HCT116 (cell line): ENCODE measurements around the gene PHOSPHO2. TPM values are rescaled to one million over a fixed set of nuclear protein-coding genes. Genes with fewer than 3 reads are reported as not detected.

Experiments used
- ATAC-seq: fragments of 200-7000 bp; cut with Tn5 transposase; 2 replicates; pipeline ENCODE4 v1.9.1; 2020; ENCODE audit warnings: mild to moderate bottlenecking, moderate library complexity
- BruUV-seq: library from RNA; stranded (reverse); fragments of 400-500 nt; replicated peaks from 2 replicates; lab custom pipeline; 2021; lab: Mats Ljungman, UMichigan
- CTCF ChIA-PET: fragments of 300-600 bp; sonication (Branson Sonifier 250); formaldehyde crosslinking; loops from one replicate; lab custom pipeline; 2021; ENCODE audit warnings: antibody characterized with exemption; lab: Charles Lee
- POLR2A ChIA-PET: fragments of 300-600, 350-600 bp; sonication (Branson Sonifier 250); formaldehyde crosslinking; loops from one replicate; lab custom pipeline; 2021; ENCODE audit warnings: antibody characterized with exemption; lab: Charles Lee
- RAD21 ChIA-PET, 2 experiments: fragments of 300-600 bp; sonication (Branson Sonifier 250); formaldehyde crosslinking; loops; one replicate each; lab custom pipeline; 2023; ENCODE audit warnings: low total read pairs in 2 of 2; ENCODE audit not compliant: uncharacterized antibody in 2 of 2, unreplicated experiment in 2 of 2, low non-redundant PET in 1 of 2; lab: Charles Lee
- DNase-seq: peaks from one replicate; pipeline ENCODE4 v3.0.0-alpha.2; 2010; ENCODE audit warnings: low read depth, low spot score
- H2AFZ ChIP-seq: fragments of 200-600 bp; shearing (Covaris generic), sonication (generic); 2 replicates; pipeline ENCODE4 v1.6.1; 2017; ENCODE audit warnings: low read depth, mixed run types, mixed read lengths, antibody characterized with exemption, low read length; ENCODE audit not compliant: poor library complexity, severe bottlenecking
- H3K27ac ChIP-seq: 2 replicates; pipeline ENCODE4 v1.5.1; 2012; ENCODE audit warnings: low read depth, low read length
- H3K27me3 ChIP-seq: fragments of 200-600 bp; sonication (generic); 2 replicates; pipeline ENCODE4 v1.6.1; 2016; ENCODE audit warnings: mixed run types, low read length, mixed read lengths; ENCODE audit not compliant: insufficient read depth
- H3K36me3 ChIP-seq, 2 experiments: fragments of 200-500 bp in 1 of 2; fragments of 200-600 bp in 1 of 2; sonication (Bioruptor generic) in 1 of 2; sonication (generic) in 1 of 2; 2 replicates each; pipeline versions ENCODE4 v1.5.1 to v1.6.1; 2014 to 2016; ENCODE audit warnings: low read length in 2 of 2, inconsistent platforms in 1 of 2, mixed read lengths in 1 of 2, mixed run types in 1 of 2; ENCODE audit not compliant: insufficient read depth in 2 of 2, control insufficient read depth in 1 of 2
- H3K4me1 ChIP-seq, 2 experiments: fragments of 200-600 bp in 1 of 2; sonication (generic) in 1 of 2; 2 replicates each; pipeline versions ENCODE4 v1.5.1 to v1.6.1; 2012 to 2017; ENCODE audit warnings: low read length in 2 of 2, inconsistent platforms in 1 of 2, mild to moderate bottlenecking in 1 of 2, mixed read lengths in 1 of 2, mixed run types in 1 of 2, moderate library complexity in 1 of 2; ENCODE audit not compliant: insufficient read depth in 2 of 2, control insufficient read depth in 1 of 2
- H3K4me2 ChIP-seq: fragments of 200-600 bp; sonication (generic); 2 replicates; pipeline ENCODE4 v1.6.1; 2017; ENCODE audit warnings: mixed run types, low read length, mixed read lengths
- H3K4me3 ChIP-seq, 2 experiments: fragments of 200-600 bp in 1 of 2; sonication (generic) in 1 of 2; replicated peaks in 1 of 2; 2 replicates each; pipeline ENCODE4 v1.5.1; 2011 to 2016; ENCODE audit warnings: low read length in 2 of 2, control low read depth in 1 of 2, low read depth in 1 of 2, mild to moderate bottlenecking in 1 of 2, mixed read lengths in 1 of 2, mixed run types in 1 of 2
- H3K79me2 ChIP-seq: fragments of 200-600 bp; sonication (generic); 2 replicates; pipeline ENCODE4 v1.6.1; 2017; ENCODE audit warnings: mild to moderate bottlenecking, mixed run types, low read length, moderate library complexity, mixed read lengths; ENCODE audit not compliant: insufficient read depth
- H3K9ac ChIP-seq: fragments of 200-600 bp; sonication (generic); 2 replicates; pipeline ENCODE4 v1.6.1; 2016; ENCODE audit warnings: low read length, mixed read lengths
- H3K9me2 ChIP-seq: fragments of 200-600 bp; sonication (generic), shearing (Covaris generic); 2 replicates; pipeline ENCODE4 v1.6.1; 2017; ENCODE audit warnings: mixed run types, mild to moderate bottlenecking, moderate library complexity; ENCODE audit not compliant: insufficient read depth
- H3K9me3 ChIP-seq, 2 experiments: fragments of 200-500 bp in 1 of 2; fragments of 200-600 bp in 1 of 2; sonication (Bioruptor generic) in 1 of 2; sonication (generic) in 1 of 2; 2 replicates each; pipeline ENCODE4 v1.6.1; 2014 to 2017; ENCODE audit warnings: low read length in 2 of 2, mixed read lengths in 2 of 2, inconsistent platforms in 1 of 2, low read depth in 1 of 2, mild to moderate bottlenecking in 1 of 2, mixed run types in 1 of 2, moderate library complexity in 1 of 2; ENCODE audit not compliant: control insufficient read depth in 1 of 2, insufficient read depth in 1 of 2
- H4K20me1 ChIP-seq: fragments of 200-600 bp; sonication (generic), shearing (Covaris generic); 2 replicates; pipeline ENCODE4 v1.6.1; 2017; ENCODE audit warnings: mixed run types, mild to moderate bottlenecking, moderate library complexity; ENCODE audit not compliant: insufficient read depth
- CBX3 ChIP-seq: IDR thresholded peaks from 2 replicates; pipeline ENCODE4 v1.6.1; 2012; ENCODE audit warnings: low read depth
- CTCF ChIP-seq, 3 experiments: fragments of 200-600 bp in 1 of 3; sonication (generic) in 1 of 3; IDR thresholded peaks in 2 of 3; conservative IDR thresholded peaks in 1 of 3; 2 replicates each; pipeline ENCODE4 v1.5.1; 2012 to 2017; ENCODE audit warnings: low read depth in 2 of 3, low read length in 2 of 3, antibody characterized with exemption in 1 of 3, borderline replicate concordance in 1 of 3, control low read depth in 1 of 3, mild to moderate bottlenecking in 1 of 3, mixed read lengths in 1 of 3, mixed run types in 1 of 3, moderate library complexity in 1 of 3; ENCODE audit not compliant: insufficient read depth in 1 of 3
- EGR1 ChIP-seq: IDR thresholded peaks from 2 replicates; pipeline ENCODE4 v1.6.1; 2012; ENCODE audit warnings: low read depth
- ELF1 ChIP-seq: IDR thresholded peaks from 2 replicates; pipeline ENCODE4 v1.6.1; 2012; ENCODE audit warnings: low read depth, borderline replicate concordance
- EZH2phosphoT487 ChIP-seq: fragments of 200-600 bp; IDR thresholded peaks from 2 replicates; pipeline ENCODE4 v1.6.1; 2018; ENCODE audit warnings: antibody characterized with exemption, borderline replicate concordance
- FOSL1 ChIP-seq: IDR thresholded peaks from 2 replicates; pipeline ENCODE4 v1.6.1; 2012; ENCODE audit warnings: low read depth
- JUND ChIP-seq: IDR thresholded peaks from 2 replicates; pipeline ENCODE4 v1.6.1; 2012
- MAX ChIP-seq: IDR thresholded peaks from 2 replicates; pipeline ENCODE4 v1.6.1; 2012
- POLR2A ChIP-seq: IDR thresholded peaks from 2 replicates; pipeline ENCODE4 v1.7.0; 2011; ENCODE audit warnings: borderline replicate concordance; ENCODE audit not compliant: insufficient read depth, insufficient read length; ENCODE audit errors: extremely low read depth
- POLR2AphosphoS5 ChIP-seq: IDR thresholded peaks from 2 replicates; pipeline ENCODE4 v1.6.1; 2011; ENCODE audit warnings: mild to moderate bottlenecking, low read depth, low read length, moderate library complexity
- RAD21 ChIP-seq: IDR thresholded peaks from 2 replicates; pipeline ENCODE4 v1.6.1; 2012; ENCODE audit warnings: low read depth, mild to moderate bottlenecking
- REST ChIP-seq: IDR thresholded peaks from 2 replicates; pipeline ENCODE4 v1.6.1; 2012; ENCODE audit warnings: low read depth
- SIN3A ChIP-seq: IDR thresholded peaks from 2 replicates; pipeline ENCODE4 v1.6.1; 2012; ENCODE audit warnings: low read depth
- SP1 ChIP-seq: IDR thresholded peaks from 2 replicates; pipeline ENCODE4 v1.6.1; 2012; ENCODE audit warnings: low read depth
- ZBTB33 ChIP-seq: IDR thresholded peaks from 2 replicates; pipeline ENCODE4 v1.6.1; 2011; ENCODE audit warnings: mild to moderate bottlenecking, low read length, moderate library complexity; ENCODE audit not compliant: insufficient replicate concordance; ENCODE audit errors: extremely low read depth
- ZNF274 ChIP-seq: fragments of 200-500 bp; sonication (Bioruptor generic); IDR thresholded peaks from 2 replicates; pipeline ENCODE4 v1.6.1; 2014; ENCODE audit warnings: mild to moderate bottlenecking, low read depth, low read length, inconsistent platforms
- intact Hi-C: fragments of 100-400 bp; cut with micrococcal nuclease; formaldehyde crosslinking; loops from 2 replicates; pipeline ENCODE4 v1.10.0; 2022
- total RNA-seq: library from RNA; stranded (reverse); gene quantifications from one replicate; pipeline ENCODE4 v1.2.1, GENCODE V29; 2021; ENCODE audit not compliant: unreplicated experiment

The PHOSPHO2 gene
- total RNA-seq, 1 experiment from 2014 or later: 2.8 TPM

GRCh38 chr2:169690958-169691357 is 3.3 kb upstream of the PHOSPHO2 start (continued):
- TF ChIP-seq JUND (no peak), POLR2A (no peak), ZBTB33 (no peak)

GRCh38 chr2:169692718-169693117 is 1.6 kb upstream of the PHOSPHO2 start:
- no peaks in the 10 kb centered on the region for H3K9me2 ChIP-seq
- H3K36me3 ChIP-seq: no peaks in the 10 kb centered on the region
- DNase-seq: no peak
- peaks cover 0 to 25% of the 10 kb centered on the region in 2 experiments; a peak in 3 of 4 replicates for H3K4me1 ChIP-seq
- H3K27me3 ChIP-seq: no peaks in the 10 kb centered on the region
- RAD21 ChIA-PET: no interaction called here
- TF ChIP-seq RAD21: no peak
- no peak for TF ChIP-seq SP1
- no peak for TF ChIP-seq FOSL1
- TF ChIP-seq EGR1: no peak
- TF ChIP-seq POLR2A: no peak
- no peak for TF ChIP-seq POLR2AphosphoS5
- TF ChIP-seq JUND: no peak
- no peak for TF ChIP-seq REST
- no peak for TF ChIP-seq CBX3
- TF ChIP-seq EZH2phosphoT487: no peak
- TF ChIP-seq ELF1: no peak
- TF ChIP-seq SIN3A: no peak
- no peak for TF ChIP-seq CTCF (IDR thresholded peaks at IDR 0.05 in 2 of 3, conservative IDR thresholded peaks at IDR 0.05 in 1 of 3; ENCODE audit: borderline replicate concordance in 1 of 3, insufficient read depth in 1 of 3, low read depth in 2 of 3, low read length in 2 of 3)
- no peak for TF ChIP-seq ZNF274
- no peak for TF ChIP-seq MAX
- TF ChIP-seq, all 23 proteins: peak for 0
- Histone ChIP-seq H2AFZ (no peak overlapping the region), H3K9me3 (no peaks in the 10 kb centered on the region), H3K27ac (no peak overlapping the region), H3K4me3 (no peak overlapping the region), H3K9ac (no peak overlapping the region), H4K20me1 (no peaks in the 10 kb centered on the region), H3K79me2 (peaks cover 6% of the 10 kb centered on the region; the same call in 1 of the 2 replicates), H3K4me2 (no peak overlapping the region)
- ChIA-PET CTCF (no interaction called here), POLR2A (no interaction called here)
- intact Hi-C loops: no loop called here
- ATAC-seq: no peak
- no TSS peak for BruUV-seq
